Endothelial cell of umbilical vein (primary cell): ENCODE results near the gene HDAC5. TPM values are rescaled to one million over a fixed set of nuclear protein-coding genes. Genes with fewer than 3 reads are reported as not detected.

Experiments
- BruUV-seq: library from RNA; stranded (reverse); fragments of 400-500 nt; replicated peaks from 2 replicates; lab custom pipeline; 2021; lab: Mats Ljungman, UMichigan
- CTCF ChIA-PET: fragments of 300-600, 350-600 bp; sonication (Branson Sonifier 250); formaldehyde crosslinking; loops from one replicate; lab custom pipeline; 2021; ENCODE audit warnings: antibody characterized with exemption, inconsistent platforms; lab: Charles Lee
- POLR2A ChIA-PET: fragments of 300-600, 350-600 bp; sonication (Branson Sonifier 250); formaldehyde crosslinking; loops from one replicate; lab custom pipeline; 2021; ENCODE audit warnings: antibody characterized with exemption, inconsistent platforms; lab: Charles Lee
- DNase-seq: peaks from one replicate; pipeline ENCODE4 v3.0.0-alpha.2; 2011; ENCODE audit warnings: low read depth, low spot score
- FAIRE-seq: peaks from 2 replicates; lab custom pipeline; 2011; peaks lifted over from hg19 to GRCh38; lab: Jason Lieb, UNC
- H2AFZ ChIP-seq: 2 replicates; pipeline ENCODE4 v1.6.0; 2012; ENCODE audit warnings: low read depth, low read length, control low read depth, inconsistent platforms
- H3K27ac ChIP-seq: 2 replicates; pipeline ENCODE4 v1.5.1; 2011; ENCODE audit warnings: low read depth, mild to moderate bottlenecking, control low read depth, low read length, moderate library complexity; ENCODE audit not compliant: insufficient read depth
- H3K27me3 ChIP-seq, 2 experiments: 2 replicates each; pipeline versions ENCODE4 v1.6.0 to v1.6.1; 2011; ENCODE audit warnings: low read length in 2 of 2, mixed read lengths in 1 of 2; ENCODE audit not compliant: control insufficient read depth in 2 of 2, insufficient read depth in 2 of 2
- H3K36me3 ChIP-seq, 2 experiments: 2 replicates in 1 of 2; 3 replicates in 1 of 2; pipeline ENCODE4 v1.5.1; 2011; ENCODE audit warnings: low read length in 2 of 2, mild to moderate bottlenecking in 1 of 2, moderate library complexity in 1 of 2; ENCODE audit not compliant: control insufficient read depth in 2 of 2, insufficient read depth in 2 of 2; ENCODE audit errors: extremely low read depth in 1 of 2
- H3K4me1 ChIP-seq: 3 replicates; pipeline ENCODE4 v1.5.1; 2011; ENCODE audit warnings: mild to moderate bottlenecking, low read length; ENCODE audit not compliant: control insufficient read depth, insufficient read depth; ENCODE audit errors: extremely low read depth
- H3K4me2 ChIP-seq: 2 replicates; pipeline ENCODE4 v1.6.1; 2011; ENCODE audit warnings: low read length, control low read depth, mixed read lengths; ENCODE audit not compliant: insufficient read depth
- H3K4me3 ChIP-seq, 3 experiments: fragments of 200-600 bp in 1 of 3; sonication (generic), shearing (Covaris generic) in 1 of 3; replicated peaks in 1 of 3; 2 replicates each; pipeline ENCODE4 v1.5.1; 2011 to 2016; ENCODE audit warnings: control low read depth in 3 of 3, low read length in 3 of 3, mild to moderate bottlenecking in 2 of 3, inconsistent platforms in 1 of 3, low read depth in 1 of 3, moderate library complexity in 1 of 3; ENCODE audit not compliant: insufficient read depth in 1 of 3
- H3K79me2 ChIP-seq: 2 replicates; pipeline ENCODE4 v1.6.0; 2012; ENCODE audit warnings: low read length, inconsistent platforms; ENCODE audit not compliant: control insufficient read depth, insufficient read depth
- H3K9ac ChIP-seq: replicated peaks from 2 replicates; pipeline ENCODE3; 2011; ENCODE audit warnings: low read length, control low read depth; ENCODE audit not compliant: insufficient read depth; ENCODE audit errors: extremely low read depth
- H3K9me1 ChIP-seq: replicated peaks from 3 replicates; pipeline ENCODE4 v1.6.0; 2011; ENCODE audit warnings: mild to moderate bottlenecking, low read length; ENCODE audit not compliant: control insufficient read depth, insufficient read depth; ENCODE audit errors: extremely low read depth
- H3K9me3 ChIP-seq: replicated peaks from 2 replicates; pipeline ENCODE4 v1.5.1; 2012; ENCODE audit warnings: low read length, inconsistent platforms; ENCODE audit not compliant: control insufficient read depth, insufficient read depth
- H4K20me1 ChIP-seq: replicated peaks from 2 replicates; pipeline ENCODE3; 2011; ENCODE audit warnings: mild to moderate bottlenecking, low read length; ENCODE audit not compliant: control insufficient read depth, insufficient read depth; ENCODE audit errors: extremely low read depth
- FOS ChIP-seq: IDR thresholded peaks from 2 replicates; pipeline ENCODE4 v1.6.1; 2011; ENCODE audit warnings: mild to moderate bottlenecking, low read length, moderate library complexity, borderline replicate concordance; ENCODE audit not compliant: insufficient read depth
- GATA2 ChIP-seq: IDR thresholded peaks from 2 replicates; pipeline ENCODE4 v1.7.0; 2011; ENCODE audit warnings: low read depth, mild to moderate bottlenecking, moderate library complexity, mixed read lengths, low read length; ENCODE audit not compliant: insufficient read length, insufficient read depth
- JUN ChIP-seq: IDR thresholded peaks from 2 replicates; pipeline ENCODE4 v1.6.1; 2011; ENCODE audit warnings: borderline replicate concordance, low read depth; ENCODE audit not compliant: insufficient read length, insufficient read depth
- MAX ChIP-seq: IDR thresholded peaks from 2 replicates; pipeline ENCODE4 v1.6.1; 2011; ENCODE audit not compliant: insufficient read depth, insufficient read length
- MYC ChIP-seq: IDR thresholded peaks from one replicate; pipeline ENCODE4 v1.6.1; 2011; ENCODE audit warnings: mild to moderate bottlenecking, low read depth, low read length
- POLR2AphosphoS5 ChIP-seq: IDR thresholded peaks from 2 replicates; pipeline ENCODE4 v1.6.1; 2012; ENCODE audit warnings: low read depth, mild to moderate bottlenecking, control low read depth, low read length, moderate library complexity; ENCODE audit not compliant: insufficient read depth
- dilution Hi-C: fragments of 300-500 bp; cut with MboI; formaldehyde crosslinking; loops from one replicate; pipeline ENCODE4 v1.15.0; 2019; ENCODE audit warnings: low sequenced_read_pairs; ENCODE audit not compliant: extremely low pct_ligation_motif_present
- intact Hi-C: fragments of 100-400 bp; cut with micrococcal nuclease; formaldehyde crosslinking; loops from one replicate; pipeline ENCODE4 v1.10.0; 2022
- polyA plus RNA-seq, 4 experiments: library from polyadenylated mRNA; depleted of rRNA in 3 of 4; stranded (reverse) in 3 of 4; unstranded in 1 of 4; fragments of >200 nt; gene quantifications; 2 replicates each; pipeline versions ENCODE4 v1.2.1 to v1.2.3, GENCODE V29; 2011 to 2012; ENCODE audit warnings: missing spikeins in 1 of 4
- total RNA-seq: library from RNA; stranded (reverse); gene quantifications from 2 replicates; pipeline ENCODE4 v1.2.3, GENCODE V29; 2021

Gene HDAC5
- total and polyA plus RNA-seq, 2 donors (not counting 3 experiments of a cell fraction or from before 2014, with no cell fraction given) = 35.4 to 40.4 TPM

DNA sequence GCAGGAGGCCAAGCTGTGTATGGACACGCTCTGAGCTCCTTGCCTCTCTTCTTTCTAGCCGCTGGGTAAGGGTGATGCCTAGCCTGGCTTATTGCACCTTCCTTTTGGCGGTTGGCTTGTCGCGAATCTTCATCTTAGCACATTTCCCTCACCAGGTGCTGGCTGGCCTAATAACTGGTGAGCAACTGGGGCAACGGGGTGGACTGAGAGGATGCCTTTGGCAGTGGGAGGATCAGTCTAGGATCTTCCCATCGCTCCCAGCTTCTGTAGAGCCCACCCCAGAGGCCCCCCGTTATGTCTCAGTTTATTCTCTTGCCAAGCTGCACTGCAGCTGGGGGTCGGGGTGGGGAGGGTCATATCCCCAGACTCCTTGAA, 48.5 kb downstream of the HDAC5 start:
- Histone ChIP-seq H3K36me3 (peaks cover 4 to 37% of the 10 kb centered on the region in 2 experiments), H3K9ac (no peak overlapping the region), H3K4me1 (peaks cover 16% of the 10 kb centered on the region), H4K20me1 (no peaks in the 10 kb centered on the region), H3K27ac (no peak overlapping the region), H2AFZ (no peak overlapping the region), H3K4me3 (no peak overlapping the region), H3K9me1 (no peaks in the 10 kb centered on the region), H3K9me3 (no peaks in the 10 kb centered on the region), H3K4me2 (no peak overlapping the region), H3K27me3 (no peaks in the 10 kb centered on the region), H3K79me2 (peaks cover 9% of the 10 kb centered on the region)
- ChIA-PET POLR2A (no interaction called here), CTCF (interaction anchor here (0.6 to 1.6 kb wide), 5 partner anchors 9 to 93 kb away, joined by 3 to 8 read pairs (median 3); no protein-coding TSS in a partner anchor)
- intact Hi-C loops = loop anchor here (5.0 kb wide), 1 partner anchor 112 kb away; the partner anchor contains the start of gene TMUB2
- dilution Hi-C loops = no loop called here
- no peak for FAIRE-seq
- no peak for DNase-seq
- no TSS peak for BruUV-seq
- no peak for TF ChIP-seq FOS
- no peak for TF ChIP-seq MAX
- no peak for TF ChIP-seq POLR2AphosphoS5
- TF ChIP-seq GATA2 = no peak

DNA sequence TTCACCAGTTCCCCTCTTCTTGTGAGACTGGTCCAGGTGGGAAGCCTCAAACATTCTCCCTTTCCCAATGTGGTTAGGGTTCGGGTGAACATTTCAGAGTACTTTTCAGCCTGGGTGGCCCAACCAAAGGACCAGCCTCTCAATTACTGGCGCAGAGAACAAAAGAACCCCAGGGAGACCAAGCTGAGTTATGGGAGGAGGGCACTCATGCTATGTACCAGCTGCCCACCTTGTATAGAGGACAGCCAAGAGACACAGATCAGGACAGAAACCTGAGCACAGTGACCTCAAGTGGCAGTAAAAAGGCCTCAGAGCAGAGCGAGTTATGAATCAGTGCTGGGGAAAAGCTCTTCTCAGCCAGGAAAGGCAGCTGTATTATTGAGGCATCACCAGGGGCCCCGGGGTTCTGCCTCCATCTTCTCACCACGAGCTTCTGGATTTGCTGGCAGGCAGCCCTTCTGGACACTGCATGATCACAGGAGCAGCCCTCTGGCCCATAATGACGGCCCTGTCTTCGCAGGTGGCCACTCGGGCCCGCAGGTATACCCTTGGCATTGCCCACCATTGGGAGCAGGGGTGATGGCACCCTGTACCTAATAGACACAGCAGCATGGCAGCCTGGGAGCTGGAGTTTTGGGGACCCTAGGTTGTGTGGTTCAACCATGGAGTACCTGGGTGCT, 49.1 kb downstream of the HDAC5 start:
- Histone ChIP-seq H3K9me3 (no peaks in the 10 kb centered on the region), H3K4me2 (no peak overlapping the region), H4K20me1 (no peaks in the 10 kb centered on the region), H3K9ac (no peak overlapping the region), H3K36me3 (peaks cover 4 to 37% of the 10 kb centered on the region in 2 experiments), H3K9me1 (no peaks in the 10 kb centered on the region), H3K27me3 (no peaks in the 10 kb centered on the region), H3K4me3 (no peak overlapping the region), H3K4me1 (peaks cover 17% of the 10 kb centered on the region), H2AFZ (no peak overlapping the region), H3K79me2 (peaks cover 9% of the 10 kb centered on the region), H3K27ac (no peak overlapping the region)
- ChIA-PET CTCF (interaction anchor here (0.6 to 1.6 kb wide), 5 partner anchors 9 to 94 kb away, joined by 3 to 8 read pairs (median 3); no protein-coding TSS in a partner anchor), POLR2A (no interaction called here)
- intact Hi-C loops (loop anchor here (5.0 kb wide), 1 partner anchor 113 kb away; the partner anchor contains the start of gene TMUB2), dilution Hi-C loops (no loop called here)
- BruUV-seq = no TSS peak
- TF ChIP-seq MAX (no peak), JUN (no peak), MYC (no peak)
- FAIRE-seq (no peak), DNase-seq (no peak)
